GM23338 (cell line): ENCODE results near the gene CCSAP. TPM values are rescaled to one million over a fixed set of nuclear protein-coding genes. Genes with fewer than 3 reads are reported as not detected.

ENCODE experiments used
- ATAC-seq: fragments of 200-7000 bp; cut with Tn5 transposase; 3 replicates; pipeline ENCODE4 v1.9.1; 2020
- DNase-seq: peaks from one replicate; pipeline ENCODE4 v3.0.0-alpha.2; 2015; ENCODE audit warnings: low spot score
- H2AFZ ChIP-seq: fragments of 200-600 bp; sonication (generic); 2 replicates; pipeline ENCODE4 v1.8.0; 2016; ENCODE audit warnings: antibody characterized with exemption, mild to moderate bottlenecking, moderate library complexity
- H3F3A ChIP-seq: fragments of 200-600 bp; sonication (generic); replicated peaks from 2 replicates; pipeline ENCODE4 v1.8.0; 2017; ENCODE audit warnings: antibody characterized with exemption, mixed run types, low read depth
- H3K27ac ChIP-seq: fragments of 200-600 bp; sonication (generic); 2 replicates; pipeline ENCODE4 v1.6.1; 2016; ENCODE audit warnings: low read depth
- H3K27me3 ChIP-seq: fragments of 200-600 bp; sonication (generic); 2 replicates; pipeline ENCODE4 v1.8.0; 2016; ENCODE audit warnings: mild to moderate bottlenecking, mixed run types, moderate library complexity; ENCODE audit not compliant: insufficient read depth
- H3K36me3 ChIP-seq: fragments of 200-600 bp; sonication (generic); 2 replicates; pipeline ENCODE4 v1.8.0; 2016; ENCODE audit warnings: mild to moderate bottlenecking; ENCODE audit not compliant: insufficient read depth
- H3K4me1 ChIP-seq: fragments of 200-600 bp; sonication (generic); 2 replicates; pipeline ENCODE4 v1.8.0; 2016; ENCODE audit warnings: mild to moderate bottlenecking, moderate library complexity; ENCODE audit not compliant: insufficient read depth
- H3K4me2 ChIP-seq: fragments of 200-600 bp; sonication (generic); 2 replicates; pipeline ENCODE4 v1.7.1; 2017; ENCODE audit warnings: mixed run types
- H3K4me3 ChIP-seq: fragments of 200-600 bp; sonication (generic); 2 replicates; pipeline ENCODE4 v1.6.1; 2016; ENCODE audit warnings: mixed run types
- H3K79me2 ChIP-seq: fragments of 200-600 bp; sonication (generic); replicated peaks from 2 replicates; pipeline ENCODE4 v1.8.0; 2017; ENCODE audit warnings: mild to moderate bottlenecking; ENCODE audit not compliant: insufficient read depth
- H3K9me2 ChIP-seq: fragments of 200-600 bp; sonication (generic); 2 replicates; pipeline ENCODE4 v1.8.0; 2017; ENCODE audit not compliant: insufficient read depth
- H4K20me1 ChIP-seq: fragments of 200-600 bp; sonication (generic); replicated peaks from 2 replicates; pipeline ENCODE4 v1.8.0; 2017; ENCODE audit warnings: mild to moderate bottlenecking; ENCODE audit not compliant: insufficient read depth
- H3K27ac Mint-ChIP-seq: 2 replicates; pipeline ENCODE4 v1.8.0; 2020; ENCODE audit warnings: inconsistent platforms, mild to moderate bottlenecking, moderate library complexity, mixed read lengths
- H3K27me3 Mint-ChIP-seq: 3 replicates; pipeline ENCODE4 v1.8.0; 2022; ENCODE audit warnings: low read depth, mild to moderate bottlenecking, moderate library complexity, mixed read lengths, inconsistent platforms; ENCODE audit not compliant: insufficient read depth, poor library complexity
- H3K36me3 Mint-ChIP-seq: 3 replicates; pipeline ENCODE4 v1.8.0; 2021; ENCODE audit warnings: low read depth, mild to moderate bottlenecking, inconsistent platforms, moderate library complexity, mixed read lengths
- H3K4me1 Mint-ChIP-seq: 3 replicates; pipeline ENCODE4 v1.8.0; 2020; ENCODE audit warnings: mild to moderate bottlenecking, inconsistent platforms, mixed read lengths
- H3K4me3 Mint-ChIP-seq: 3 replicates; pipeline ENCODE4 v1.8.0; 2021; ENCODE audit warnings: moderate library complexity, mild to moderate bottlenecking, inconsistent platforms, mixed read lengths
- H3K9me3 Mint-ChIP-seq: 3 replicates; pipeline ENCODE4 v1.8.0; 2020; ENCODE audit warnings: moderate library complexity, mild to moderate bottlenecking, inconsistent platforms, mixed read lengths
- CREB1 ChIP-seq: fragments of 250-450 bp; sonication (Bioruptor Pico); IDR thresholded peaks from 2 replicates; pipeline ENCODE4 v1.5.0; 2020; ENCODE audit warnings: low read depth, mild to moderate bottlenecking, moderate library complexity
- EZH2 ChIP-seq: fragments of 200-600 bp; sonication (generic); IDR thresholded peaks from one replicate; pipeline ENCODE4 v1.8.0; 2017; ENCODE audit warnings: antibody characterized with exemption, mild to moderate bottlenecking, low read depth; ENCODE audit not compliant: unreplicated experiment
- JUNB ChIP-seq: IDR thresholded peaks from one replicate; pipeline ENCODE4 v1.6.1; 2016; ENCODE audit warnings: antibody characterized with exemption; ENCODE audit not compliant: unreplicated experiment
- NANOG ChIP-seq: IDR thresholded peaks from 2 replicates; pipeline ENCODE4 v1.6.1; 2016; ENCODE audit warnings: antibody characterized with exemption, borderline replicate concordance
- POLR2AphosphoS5 ChIP-seq: IDR thresholded peaks from 2 replicates; pipeline ENCODE4 v1.6.1; 2016; ENCODE audit warnings: antibody characterized with exemption, low read depth
- ZNF114 ChIP-seq: fragments of 250-450 bp; sonication (Bioruptor Pico); IDR thresholded peaks from 2 replicates; pipeline ENCODE4 v1.5.0; 2020; ENCODE audit warnings: mild to moderate bottlenecking, moderate library complexity
- ZNF331 ChIP-seq: fragments of 250-450 bp; sonication (Bioruptor Pico); IDR thresholded peaks from 2 replicates; pipeline ENCODE4 v1.5.0; 2020; ENCODE audit warnings: low read depth, mild to moderate bottlenecking, moderate library complexity
- polyA plus RNA-seq: library from polyadenylated mRNA; unstranded; fragments of >200 nt; fragmentation: Nextera tagmentation; extraction: Ambion mirVana; gene quantifications from 2 replicates; pipeline ENCODE4 v1.2.1, GENCODE V29; 2016
- total RNA-seq: library from RNA; depleted of rRNA; stranded (reverse); fragments of >200 nt; shearing (Covaris generic); gene quantifications from 2 replicates; pipeline ENCODE4 v1.2.3, GENCODE V29; 2014
- TF ChIP-seq, protein P1 (sequence below), 2 experiments: fragments of 200-600 bp in 1 of 2; sonication (generic) in 1 of 2; conservative IDR thresholded peaks; 2 replicates each; pipeline versions ENCODE4 v1.5.1 to v1.6.1; 2016 to 2017; ENCODE audit warnings: antibody characterized with exemption in 2 of 2, low read depth in 2 of 2, mild to moderate bottlenecking in 2 of 2, moderate library complexity in 1 of 2
- TF ChIP-seq, protein P2 (sequence below): fragments of 250-450 bp; sonication (Bioruptor Pico); IDR thresholded peaks from 2 replicates; pipeline ENCODE4 v1.5.0; 2020; ENCODE audit warnings: mild to moderate bottlenecking, moderate library complexity

CCSAP gene
- total and polyA plus RNA-seq, 2 experiments from 2014 or later, result 4.2 to 13.3 TPM

DNA sequence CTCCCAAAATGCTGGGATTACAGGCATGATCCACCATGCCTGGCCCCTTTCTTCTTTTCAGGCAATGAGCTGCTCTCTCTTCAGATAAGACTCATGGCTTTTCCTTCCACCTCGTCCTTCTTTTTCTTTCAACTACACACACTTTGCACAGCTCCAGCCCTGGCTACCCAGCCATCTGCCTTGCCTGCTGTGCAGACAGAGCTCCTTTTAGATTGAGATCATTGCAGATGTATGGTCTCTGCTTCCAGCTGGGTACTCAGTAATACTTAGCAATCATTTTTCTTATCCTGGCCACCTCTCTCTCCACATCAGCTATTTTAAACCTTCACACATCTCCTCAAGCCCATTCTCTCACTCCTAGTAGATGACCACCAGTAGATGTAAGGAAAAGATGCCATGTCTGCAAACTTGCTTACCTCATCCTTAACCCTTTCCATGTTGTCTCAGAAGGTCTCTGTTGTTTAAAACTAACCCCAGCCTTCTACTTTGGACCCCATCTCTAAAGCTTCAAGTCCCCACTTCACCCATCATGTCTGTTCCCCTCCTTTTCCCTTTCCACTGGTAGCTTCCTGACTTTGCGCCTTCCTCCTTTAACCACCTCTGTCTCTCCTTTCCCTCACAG, 64.6 kb downstream of the CCSAP start:
- TF ChIP-seq ZNF331 (CRISPR knock-in tag) (no peak), CREB1 (CRISPR knock-in tag) (no peak)
- TF ChIP-seq, protein P1, sequence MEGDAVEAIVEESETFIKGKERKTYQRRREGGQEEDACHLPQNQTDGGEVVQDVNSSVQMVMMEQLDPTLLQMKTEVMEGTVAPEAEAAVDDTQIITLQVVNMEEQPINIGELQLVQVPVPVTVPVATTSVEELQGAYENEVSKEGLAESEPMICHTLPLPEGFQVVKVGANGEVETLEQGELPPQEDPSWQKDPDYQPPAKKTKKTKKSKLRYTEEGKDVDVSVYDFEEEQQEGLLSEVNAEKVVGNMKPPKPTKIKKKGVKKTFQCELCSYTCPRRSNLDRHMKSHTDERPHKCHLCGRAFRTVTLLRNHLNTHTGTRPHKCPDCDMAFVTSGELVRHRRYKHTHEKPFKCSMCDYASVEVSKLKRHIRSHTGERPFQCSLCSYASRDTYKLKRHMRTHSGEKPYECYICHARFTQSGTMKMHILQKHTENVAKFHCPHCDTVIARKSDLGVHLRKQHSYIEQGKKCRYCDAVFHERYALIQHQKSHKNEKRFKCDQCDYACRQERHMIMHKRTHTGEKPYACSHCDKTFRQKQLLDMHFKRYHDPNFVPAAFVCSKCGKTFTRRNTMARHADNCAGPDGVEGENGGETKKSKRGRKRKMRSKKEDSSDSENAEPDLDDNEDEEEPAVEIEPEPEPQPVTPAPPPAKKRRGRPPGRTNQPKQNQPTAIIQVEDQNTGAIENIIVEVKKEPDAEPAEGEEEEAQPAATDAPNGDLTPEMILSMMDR (conservative IDR thresholded peaks at IDR 0.05; ENCODE audit: low read depth in 2 of 2), result no peak
- ATAC-seq (no peak), DNase-seq (no peak)
- Mint-ChIP-seq H3K36me3 (no peaks in the 10 kb centered on the region), H3K27ac (no peak overlapping the region), H3K4me3 (no peak overlapping the region), H3K9me3 (no peaks in the 10 kb centered on the region), H3K27me3 (no peaks in the 10 kb centered on the region), H3K4me1 (peaks cover 11% of the 10 kb centered on the region)
- Histone ChIP-seq H3K4me3 (no peak overlapping the region), H3K9me2 (no peaks in the 10 kb centered on the region), H2AFZ (no peak overlapping the region), H3K79me2 (peaks cover 100% of the 10 kb centered on the region), H4K20me1 (peaks cover 36% of the 10 kb centered on the region), H3F3A (no peaks in the 10 kb centered on the region), H3K27me3 (no peaks in the 10 kb centered on the region), H3K27ac (no peak overlapping the region), H3K4me1 (peaks cover 12% of the 10 kb centered on the region), H3K4me2 (no peak overlapping the region), H3K36me3 (no peaks in the 10 kb centered on the region)

GRCh38 chr1:229275005-229275404, 67.8 kb downstream of the CCSAP start:
- Mint-ChIP-seq H3K36me3 (no peaks in the 10 kb centered on the region; the same call in 2 of the 3 replicates), H3K27me3 (peaks cover 16% of the 10 kb centered on the region), H3K27ac (no peak overlapping the region), H3K9me3 (no peaks in the 10 kb centered on the region), H3K4me3 (no peak overlapping the region), H3K4me1 (peaks cover 29% of the 10 kb centered on the region)
- no peaks in the 10 kb centered on the region for H3K9me2 ChIP-seq
- no peak overlapping the region for H2AFZ ChIP-seq
- no peaks in the 10 kb centered on the region for H3K36me3 ChIP-seq
- DNase-seq (no peak), ATAC-seq (no peak)
- peaks cover 18% of the 10 kb centered on the region for H3K4me1 ChIP-seq
- H3K27me3 ChIP-seq, result peaks cover 4% of the 10 kb centered on the region; the same call in 1 of the 2 replicates
- H3K79me2 ChIP-seq, result peaks cover 83% of the 10 kb centered on the region
- H4K20me1 ChIP-seq, result peaks cover 34% of the 10 kb centered on the region
- H3K4me2 ChIP-seq, result no peak overlapping the region
- no peak overlapping the region for H3K27ac ChIP-seq
- H3K4me3 ChIP-seq, result no peak overlapping the region
- no peaks in the 10 kb centered on the region for H3F3A ChIP-seq
- TF ChIP-seq, protein P1 (conservative IDR thresholded peaks at IDR 0.05; ENCODE audit: low read depth in 2 of 2), result no peak
- no peak for TF ChIP-seq ZNF114 (CRISPR knock-in tag)
- no peak for TF ChIP-seq NANOG
- TF ChIP-seq POLR2AphosphoS5, result no peak
- no peak for TF ChIP-seq CREB1 (CRISPR knock-in tag)
- TF ChIP-seq JUNB, result no peak
- TF ChIP-seq, protein P2, sequence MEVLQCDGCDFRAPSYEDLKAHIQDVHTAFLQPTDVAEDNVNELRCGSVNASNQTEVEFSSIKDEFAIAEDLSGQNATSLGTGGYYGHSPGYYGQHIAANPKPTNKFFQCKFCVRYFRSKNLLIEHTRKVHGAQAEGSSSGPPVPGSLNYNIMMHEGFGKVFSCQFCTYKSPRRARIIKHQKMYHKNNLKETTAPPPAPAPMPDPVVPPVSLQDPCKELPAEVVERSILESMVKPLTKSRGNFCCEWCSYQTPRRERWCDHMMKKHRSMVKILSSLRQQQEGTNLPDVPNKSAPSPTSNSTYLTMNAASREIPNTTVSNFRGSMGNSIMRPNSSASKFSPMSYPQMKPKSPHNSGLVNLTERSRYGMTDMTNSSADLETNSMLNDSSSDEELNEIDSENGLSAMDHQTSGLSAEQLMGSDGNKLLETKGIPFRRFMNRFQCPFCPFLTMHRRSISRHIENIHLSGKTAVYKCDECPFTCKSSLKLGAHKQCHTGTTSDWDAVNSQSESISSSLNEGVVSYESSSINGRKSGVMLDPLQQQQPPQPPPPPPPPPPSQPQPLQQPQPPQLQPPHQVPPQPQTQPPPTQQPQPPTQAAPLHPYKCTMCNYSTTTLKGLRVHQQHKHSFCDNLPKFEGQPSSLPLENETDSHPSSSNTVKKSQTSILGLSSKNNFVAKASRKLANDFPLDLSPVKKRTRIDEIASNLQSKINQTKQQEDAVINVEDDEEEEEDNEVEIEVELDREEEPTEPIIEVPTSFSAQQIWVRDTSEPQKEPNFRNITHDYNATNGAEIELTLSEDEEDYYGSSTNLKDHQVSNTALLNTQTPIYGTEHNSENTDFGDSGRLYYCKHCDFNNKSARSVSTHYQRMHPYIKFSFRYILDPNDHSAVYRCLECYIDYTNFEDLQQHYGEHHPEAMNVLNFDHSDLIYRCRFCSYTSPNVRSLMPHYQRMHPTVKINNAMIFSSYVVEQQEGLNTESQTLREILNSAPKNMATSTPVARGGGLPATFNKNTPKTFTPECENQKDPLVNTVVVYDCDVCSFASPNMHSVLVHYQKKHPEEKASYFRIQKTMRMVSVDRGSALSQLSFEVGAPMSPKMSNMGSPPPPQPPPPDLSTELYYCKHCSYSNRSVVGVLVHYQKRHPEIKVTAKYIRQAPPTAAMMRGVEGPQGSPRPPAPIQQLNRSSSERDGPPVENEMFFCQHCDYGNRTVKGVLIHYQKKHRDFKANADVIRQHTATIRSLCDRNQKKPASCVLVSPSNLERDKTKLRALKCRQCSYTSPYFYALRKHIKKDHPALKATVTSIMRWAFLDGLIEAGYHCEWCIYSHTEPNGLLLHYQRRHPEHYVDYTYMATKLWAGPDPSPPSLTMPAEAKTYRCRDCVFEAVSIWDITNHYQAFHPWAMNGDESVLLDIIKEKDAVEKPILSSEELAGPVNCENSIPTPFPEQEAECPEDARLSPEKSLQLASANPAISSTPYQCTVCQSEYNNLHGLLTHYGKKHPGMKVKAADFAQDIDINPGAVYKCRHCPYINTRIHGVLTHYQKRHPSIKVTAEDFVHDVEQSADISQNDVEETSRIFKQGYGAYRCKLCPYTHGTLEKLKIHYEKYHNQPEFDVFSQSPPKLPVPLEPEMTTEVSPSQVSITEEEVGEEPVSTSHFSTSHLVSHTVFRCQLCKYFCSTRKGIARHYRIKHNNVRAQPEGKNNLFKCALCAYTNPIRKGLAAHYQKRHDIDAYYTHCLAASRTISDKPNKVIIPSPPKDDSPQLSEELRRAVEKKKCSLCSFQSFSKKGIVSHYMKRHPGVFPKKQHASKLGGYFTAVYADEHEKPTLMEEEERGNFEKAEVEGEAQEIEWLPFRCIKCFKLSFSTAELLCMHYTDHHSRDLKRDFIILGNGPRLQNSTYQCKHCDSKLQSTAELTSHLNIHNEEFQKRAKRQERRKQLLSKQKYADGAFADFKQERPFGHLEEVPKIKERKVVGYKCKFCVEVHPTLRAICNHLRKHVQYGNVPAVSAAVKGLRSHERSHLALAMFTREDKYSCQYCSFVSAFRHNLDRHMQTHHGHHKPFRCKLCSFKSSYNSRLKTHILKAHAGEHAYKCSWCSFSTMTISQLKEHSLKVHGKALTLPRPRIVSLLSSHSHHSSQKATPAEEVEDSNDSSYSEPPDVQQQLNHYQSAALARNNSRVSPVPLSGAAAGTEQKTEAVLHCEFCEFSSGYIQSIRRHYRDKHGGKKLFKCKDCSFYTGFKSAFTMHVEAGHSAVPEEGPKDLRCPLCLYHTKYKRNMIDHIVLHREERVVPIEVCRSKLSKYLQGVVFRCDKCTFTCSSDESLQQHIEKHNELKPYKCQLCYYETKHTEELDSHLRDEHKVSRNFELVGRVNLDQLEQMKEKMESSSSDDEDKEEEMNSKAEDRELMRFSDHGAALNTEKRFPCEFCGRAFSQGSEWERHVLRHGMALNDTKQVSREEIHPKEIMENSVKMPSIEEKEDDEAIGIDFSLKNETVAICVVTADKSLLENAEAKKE (CRISPR knock-in tag), result no peak
- no peak for TF ChIP-seq ZNF331 (CRISPR knock-in tag)
- no peak for TF ChIP-seq EZH2
